Stimulated activated CD4-positive, alpha-beta T cell treated with anti-CD3 and anti-CD28 coated beads, Interleukin-12 subunit alpha, Interleukin-12 subunit beta, amount 100 ng/mL, for 4 hours (primary cell): Measurements from ENCODE around the gene PVRIG.
"Not testable (repeated sequence)": the region's sequence is repeated elsewhere in the genome, so short reads cannot be mapped to it uniquely, and the experiment has no call there.

Experiments used
- DNase-seq: peaks from one replicate; pipeline ENCODE4 v3.0.0-alpha.2; 2020

PVRIG gene

GRCh38 chr7:100243385-100243784 is 23.6 kb downstream of the PVRIG start:
- DNase-seq = peak; percentile 44

- DNase-seq = not testable (repeated sequence)
Observed at GRCh38 chr7:100244988-100245605, 25.3 kb downstream of the PVRIG start.

DNA sequence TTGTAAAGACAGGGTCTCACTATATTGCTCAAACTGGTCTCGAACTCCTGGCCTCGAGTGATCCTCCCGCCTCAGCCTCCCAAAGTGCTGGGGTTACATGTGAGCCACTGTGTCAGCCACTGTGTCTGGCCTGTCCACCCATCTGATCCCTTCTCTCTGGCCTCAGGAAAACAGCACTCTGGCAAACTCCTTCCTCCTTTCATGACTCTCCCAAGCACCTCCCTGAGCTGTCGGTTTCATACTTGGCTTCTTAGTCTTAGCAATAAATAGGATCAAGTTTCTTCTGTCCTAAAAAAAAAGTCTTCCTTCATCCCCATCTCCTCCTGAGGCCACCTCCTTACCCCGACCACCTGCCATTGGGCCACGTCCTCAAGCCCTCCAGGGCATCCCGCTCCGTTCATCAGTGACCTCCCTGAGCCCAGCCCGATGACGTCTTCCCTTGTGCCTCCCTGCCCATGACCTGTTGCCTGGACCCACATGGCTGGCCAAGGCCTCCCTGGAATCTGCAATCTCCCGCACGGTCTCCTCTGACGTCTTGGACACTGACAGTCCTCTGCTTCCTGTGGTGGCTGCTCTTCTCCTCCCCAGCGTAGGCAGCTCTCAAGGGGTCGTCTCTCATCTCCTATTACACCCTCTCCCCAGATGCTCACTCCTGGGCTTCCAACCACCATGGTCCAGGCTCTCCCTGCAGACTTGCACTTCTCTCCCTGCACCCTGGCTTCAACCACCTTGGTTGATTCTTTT is 26.5 kb downstream of the PVRIG start:
- not testable (repeated sequence) for DNase-seq

- not testable (repeated sequence) for DNase-seq
Observed at GRCh38 chr7:100246865-100247137, 27.1 kb downstream of the PVRIG start.

DNA sequence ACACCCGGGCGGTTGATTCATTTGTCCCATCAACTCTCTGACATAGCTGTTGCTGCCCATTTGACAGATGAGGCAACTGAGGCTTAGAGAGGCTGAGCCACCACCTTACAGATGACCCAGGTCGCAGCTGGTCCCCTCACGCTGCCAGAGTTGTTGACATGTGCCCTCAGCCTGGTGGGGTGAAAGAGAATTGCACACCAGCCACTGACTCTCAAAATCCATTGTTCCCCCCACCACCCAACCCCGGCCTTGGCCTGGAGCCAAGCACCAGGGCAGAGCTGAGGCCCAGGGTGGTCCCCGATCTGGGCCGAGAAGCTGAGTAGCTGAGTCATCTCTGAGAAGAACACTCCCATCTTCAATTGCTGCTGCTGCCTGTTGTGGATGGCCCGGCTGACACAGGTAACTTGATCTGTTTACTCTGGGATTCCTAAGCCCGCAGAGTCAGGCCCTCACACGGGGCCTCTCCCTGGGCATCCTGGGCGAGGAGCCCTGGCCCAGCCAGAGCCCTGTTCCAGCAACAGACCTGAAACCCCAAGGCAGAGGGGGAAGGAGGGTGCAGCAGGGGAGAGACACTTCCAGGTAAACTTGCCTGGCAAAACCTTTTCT is 27.5 kb downstream of the PVRIG start:
- DNase-seq = no peak

DNA sequence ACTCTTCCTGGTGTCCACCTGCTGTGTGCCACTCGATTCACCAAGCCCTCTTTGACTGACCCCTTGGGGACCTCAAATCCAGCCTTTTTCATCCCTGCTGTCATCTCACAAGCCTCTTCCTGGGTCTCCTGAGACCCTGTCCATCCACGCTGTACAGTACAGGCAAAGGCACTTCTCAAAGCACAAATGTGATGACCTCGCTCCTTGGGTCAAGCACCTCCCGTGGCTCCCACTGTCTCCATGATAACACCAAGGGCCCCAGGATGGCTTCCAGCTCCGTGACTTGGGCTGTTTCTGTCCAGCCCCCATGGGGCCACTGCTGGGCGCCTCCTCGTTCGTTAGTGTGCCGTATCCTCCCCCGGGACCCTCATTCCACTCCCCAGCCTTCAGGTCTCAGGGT is 28.7 kb downstream of the PVRIG start:
- no peak for DNase-seq

DNA sequence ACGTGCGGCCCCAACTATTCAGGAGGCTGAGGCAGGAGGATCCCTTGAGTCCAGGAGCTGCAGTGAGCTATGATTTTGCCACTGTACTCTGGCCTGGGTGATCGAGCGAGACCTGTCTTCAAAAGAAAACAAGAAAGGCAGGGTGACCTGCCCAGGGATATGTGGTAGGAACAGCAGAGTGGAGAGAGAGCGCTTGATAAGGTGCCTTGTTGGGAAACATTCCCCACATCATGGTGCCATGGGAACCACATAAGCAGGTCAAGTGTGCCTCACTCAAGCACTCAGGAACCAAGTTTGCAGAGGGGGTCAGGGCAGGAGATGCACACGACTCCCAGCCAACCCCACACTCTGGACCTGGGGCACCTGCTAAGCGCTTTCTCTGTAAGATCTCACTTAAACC is 37.3 kb downstream of the PVRIG start:
- no peak for DNase-seq

GRCh38 chr7:100259984-100260383 is 40.2 kb downstream of the PVRIG start:
- not testable (repeated sequence) for DNase-seq

DNA sequence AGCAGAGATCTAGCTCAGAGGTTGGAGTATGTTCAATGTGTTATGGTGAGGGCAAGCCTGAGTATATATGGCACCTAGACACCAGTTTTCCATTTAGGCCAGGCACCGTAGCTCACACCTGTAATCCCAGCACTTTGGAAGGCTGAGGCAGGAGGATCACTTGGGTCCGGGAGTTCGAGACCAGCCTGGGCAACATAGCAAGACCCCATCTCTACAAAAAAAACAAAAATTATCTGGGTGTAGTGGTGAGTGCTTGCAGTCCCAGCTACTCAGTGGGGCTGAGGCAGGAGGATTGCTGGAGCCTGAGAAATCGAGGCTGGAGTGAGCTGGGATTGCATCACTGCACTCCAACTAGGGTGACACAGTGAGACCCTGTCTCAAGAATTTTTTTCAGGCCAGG is 43.1 kb downstream of the PVRIG start:
- not testable (repeated sequence) for DNase-seq

GRCh38 chr7:100264223-100264622 is 44.5 kb downstream of the PVRIG start:
- not testable (repeated sequence) for DNase-seq

GRCh38 chr7:100264669-100265165 is 45.0 kb downstream of the PVRIG start:
- DNase-seq = not testable (repeated sequence)

- DNase-seq = not testable (repeated sequence)
Observed at GRCh38 chr7:100265851-100266250, 46.1 kb downstream of the PVRIG start.

- no peak for DNase-seq
Observed at GRCh38 chr7:100266576-100267354, 47.0 kb downstream of the PVRIG start.

- DNase-seq = no peak
Observed at GRCh38 chr7:100267648-100268047, 47.9 kb downstream of the PVRIG start.

DNA sequence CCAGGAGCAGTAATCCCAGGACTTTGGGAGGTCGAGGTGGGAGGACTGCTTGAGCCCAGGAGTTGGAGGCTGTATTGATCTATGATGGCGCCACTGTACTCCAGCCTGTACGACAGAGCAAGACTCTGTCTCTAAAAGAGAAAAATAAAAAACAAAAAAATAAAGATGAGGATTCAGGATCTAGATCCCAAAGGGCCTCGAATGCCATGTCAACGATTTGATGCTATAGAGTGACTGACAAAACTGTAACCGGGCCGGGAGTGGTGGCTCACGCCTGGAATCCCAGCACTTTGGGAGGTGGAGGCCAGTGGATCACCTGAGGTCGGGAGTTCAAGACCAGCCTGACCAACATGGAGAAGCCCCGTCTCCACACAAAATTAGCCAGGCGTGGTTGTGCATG is 49.1 kb downstream of the PVRIG start:
- not testable (repeated sequence) for DNase-seq

- DNase-seq = not testable (repeated sequence)
Observed at GRCh38 chr7:100269306-100270045, 49.7 kb downstream of the PVRIG start.

- DNase-seq = not testable (repeated sequence)
Observed at GRCh38 chr7:100270046-100270918, 50.5 kb downstream of the PVRIG start.
